Measurements from ENCODE around the gene CDC42EP4.

CDC42EP4 gene, protein sequence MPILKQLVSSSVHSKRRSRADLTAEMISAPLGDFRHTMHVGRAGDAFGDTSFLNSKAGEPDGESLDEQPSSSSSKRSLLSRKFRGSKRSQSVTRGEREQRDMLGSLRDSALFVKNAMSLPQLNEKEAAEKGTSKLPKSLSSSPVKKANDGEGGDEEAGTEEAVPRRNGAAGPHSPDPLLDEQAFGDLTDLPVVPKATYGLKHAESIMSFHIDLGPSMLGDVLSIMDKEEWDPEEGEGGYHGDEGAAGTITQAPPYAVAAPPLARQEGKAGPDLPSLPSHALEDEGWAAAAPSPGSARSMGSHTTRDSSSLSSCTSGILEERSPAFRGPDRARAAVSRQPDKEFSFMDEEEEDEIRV

DNA sequence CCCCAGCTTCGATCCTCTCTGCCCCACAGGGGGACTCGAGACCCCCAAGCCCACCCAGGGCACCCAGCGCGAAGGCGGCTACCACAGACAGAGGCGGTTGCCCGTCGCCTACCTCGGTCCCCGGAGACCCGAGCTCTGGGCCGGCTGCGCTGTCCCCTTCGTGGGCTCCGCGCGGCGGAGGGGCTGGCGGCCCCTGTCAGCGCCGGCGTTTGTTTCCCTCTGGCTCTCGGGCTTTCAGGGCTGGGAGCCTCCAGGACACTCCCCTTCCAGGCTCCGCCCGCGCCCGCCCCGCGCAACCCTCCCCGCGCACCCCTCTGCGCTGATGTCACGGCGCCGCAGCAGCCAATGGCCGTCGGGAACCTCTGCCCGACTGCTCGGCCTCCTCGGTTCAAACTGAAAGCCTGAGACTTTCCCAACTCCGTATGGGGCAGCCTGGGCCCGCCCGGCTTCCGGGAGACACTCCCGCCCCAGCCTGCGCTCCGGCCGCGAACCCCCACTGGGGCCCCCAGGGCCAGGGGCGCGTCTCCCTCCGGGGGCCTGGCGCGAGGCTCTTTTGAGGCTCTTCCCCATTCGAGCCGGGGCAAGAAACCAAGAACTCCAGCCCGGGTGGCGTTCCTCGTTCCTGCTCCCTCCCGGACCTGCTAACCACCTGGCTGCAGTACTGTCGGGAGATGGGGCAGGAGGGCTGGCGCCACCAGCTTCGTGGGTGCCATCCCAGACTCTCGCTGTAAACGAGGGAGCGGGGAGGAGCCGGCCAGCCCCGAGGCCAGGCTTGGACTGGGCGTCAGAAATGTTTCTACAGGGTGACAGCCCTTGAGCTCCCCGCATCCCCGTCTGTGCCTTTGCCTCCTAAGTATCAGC is at the start of gene CDC42EP4:
TSS of gene CDC42EP4 (minus strand) at position 221 of the 861 bp plus-strand sequence. CDS start 25,501 bp downstream, outside the sequence.
- in situ Hi-C loops (cut with MboI; ENCODE audit: low sequenced_read_pairs), result no loop called here

DNA sequence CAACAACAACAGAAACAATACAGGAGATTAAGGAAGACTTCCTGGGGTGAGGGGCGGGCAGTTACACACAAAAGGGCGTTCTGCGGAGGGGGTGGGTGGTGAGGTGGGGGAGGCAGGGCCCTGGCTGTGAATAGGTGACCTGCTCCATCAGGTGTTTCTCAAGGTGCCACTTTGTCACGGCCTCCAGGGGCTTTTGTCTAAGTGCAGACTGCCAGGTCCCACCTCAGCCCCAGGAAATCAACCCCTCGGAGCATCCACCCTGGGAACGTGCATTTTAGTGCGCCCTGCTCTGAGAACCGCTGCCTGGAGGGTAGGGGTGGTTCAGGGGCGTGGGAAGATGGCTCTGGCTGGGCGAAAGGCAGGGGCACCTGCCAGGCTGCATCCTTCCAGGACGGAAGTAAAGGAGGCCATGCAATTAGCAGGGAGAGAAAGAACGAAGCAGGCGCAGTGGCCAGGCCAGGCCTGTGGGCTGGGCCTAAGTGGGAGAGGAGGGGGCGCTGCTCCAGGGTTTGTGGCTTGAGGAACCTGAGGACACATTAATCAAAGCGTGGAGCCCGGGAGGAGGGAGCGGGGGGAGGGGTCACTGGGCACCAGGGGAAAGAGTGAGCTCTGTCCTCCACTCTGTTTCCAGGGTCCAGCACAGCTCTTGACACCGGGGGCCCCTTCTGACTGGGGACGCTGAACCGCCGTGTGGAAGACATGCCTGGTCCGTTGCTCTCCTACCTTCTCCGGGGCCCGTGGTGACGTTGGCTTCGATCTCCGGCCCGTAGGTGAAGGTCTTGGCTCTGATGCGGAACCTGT is 49.4 kb upstream of the CDC42EP4 start:
- in situ Hi-C loops (cut with MboI; ENCODE audit: low sequenced_read_pairs), result no loop called here

DNA sequence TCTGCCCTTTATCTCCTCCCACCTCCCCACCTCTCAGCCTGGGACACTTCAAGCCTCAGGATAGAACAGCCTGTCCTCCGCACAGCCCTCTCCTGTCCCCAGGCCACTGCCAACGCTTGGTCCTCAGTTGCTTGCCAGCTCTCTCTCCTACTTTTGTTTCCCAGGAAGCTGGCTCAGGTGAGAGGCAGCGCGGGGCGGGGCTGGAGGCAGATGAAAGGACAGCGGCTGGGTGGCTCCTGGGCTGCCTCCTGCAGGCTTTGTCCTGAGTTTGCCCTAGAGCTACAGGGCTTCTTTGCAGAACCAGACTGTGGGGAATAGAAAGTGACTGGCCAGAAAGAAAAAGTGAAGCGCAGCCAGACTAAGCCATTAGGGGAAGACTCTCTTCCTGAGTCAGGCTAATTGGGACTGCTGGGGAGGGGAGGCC is 48.2 kb upstream of the CDC42EP4 start:
- in situ Hi-C loops (cut with MboI; ENCODE audit: low sequenced_read_pairs), result no loop called here

DNA sequence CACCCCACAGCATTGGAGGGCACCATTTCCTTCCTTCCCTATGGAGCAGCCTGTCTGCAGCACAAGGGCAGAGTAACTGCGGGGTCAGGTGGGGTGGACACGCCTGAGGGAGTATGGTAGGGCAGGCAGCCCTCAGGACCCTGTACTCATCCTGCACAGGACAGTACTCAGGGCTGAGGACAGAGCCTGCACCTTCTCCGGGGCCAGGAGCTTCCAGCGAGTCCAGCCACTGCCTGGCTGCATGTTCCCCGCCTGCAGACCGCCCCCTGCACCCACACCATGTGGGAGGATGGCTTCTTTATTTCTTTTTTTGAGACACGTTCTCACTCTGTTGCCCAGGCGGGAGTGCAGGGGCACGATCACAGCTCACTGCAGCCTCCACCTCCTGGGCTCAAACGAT is 47.6 kb upstream of the CDC42EP4 start:
- in situ Hi-C loops (cut with MboI; ENCODE audit: low sequenced_read_pairs), result no loop called here

DNA sequence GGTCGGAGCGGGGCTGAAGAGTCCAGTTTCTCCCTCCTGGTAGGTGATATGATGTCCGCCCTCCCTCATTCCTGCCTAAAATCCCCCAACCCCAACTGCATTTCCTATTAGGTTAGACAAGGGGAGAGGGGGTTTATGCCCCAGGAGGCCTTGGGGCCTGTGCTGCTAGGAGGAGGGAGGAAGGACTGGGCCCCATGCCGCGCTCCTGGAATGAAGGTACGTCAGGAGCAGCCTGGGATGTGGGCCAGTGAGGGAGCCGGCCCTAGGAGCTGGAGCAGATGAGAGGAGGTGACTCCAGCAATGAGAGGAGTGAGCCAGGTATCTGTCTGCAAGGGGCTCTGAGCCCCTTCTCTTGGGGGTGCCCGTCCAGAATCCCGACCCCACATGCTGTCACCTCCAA is 46.9 kb upstream of the CDC42EP4 start:
- in situ Hi-C loops (cut with MboI; ENCODE audit: low sequenced_read_pairs), result no loop called here

DNA sequence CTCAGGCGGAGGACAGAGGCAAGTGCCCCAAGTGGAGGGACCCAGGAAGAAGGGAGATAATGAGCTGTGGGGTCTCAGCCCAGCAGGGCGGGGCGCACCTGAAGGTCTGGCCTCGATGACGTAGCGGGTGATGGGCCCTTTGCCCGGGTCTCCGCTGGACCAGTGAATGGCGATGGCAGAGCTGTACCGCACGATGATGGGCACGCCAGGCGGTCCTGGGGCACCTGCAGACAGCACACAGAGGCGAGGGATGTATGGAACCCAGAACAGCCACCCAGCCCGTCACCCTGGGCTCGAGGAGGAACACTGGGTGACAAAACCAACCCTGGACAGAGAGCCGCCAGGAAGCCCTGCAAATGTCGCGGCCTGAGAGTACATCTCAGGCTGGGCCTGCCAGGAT is 46.2 kb upstream of the CDC42EP4 start:
- in situ Hi-C loops (cut with MboI; ENCODE audit: low sequenced_read_pairs), result no loop called here

DNA sequence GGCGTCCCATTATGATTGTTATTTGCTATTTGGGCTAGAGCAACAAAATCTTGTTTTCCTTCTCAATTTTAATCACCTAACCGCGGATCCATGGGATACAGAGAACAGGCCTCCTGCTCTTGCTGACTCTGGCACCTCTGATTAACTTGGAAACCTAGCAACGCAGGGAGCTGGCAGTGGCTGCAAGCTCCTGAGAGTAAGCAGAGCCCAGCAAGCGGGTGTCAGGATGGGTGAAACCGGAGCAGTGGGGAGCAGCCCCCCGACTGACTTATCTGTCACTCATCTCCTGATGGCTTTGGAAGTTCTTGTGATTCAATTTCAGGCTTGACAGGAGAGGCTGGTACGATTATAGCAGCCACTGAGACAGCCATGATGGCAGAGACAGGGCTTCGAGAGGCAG is 45.5 kb upstream of the CDC42EP4 start:
- in situ Hi-C loops (cut with MboI; ENCODE audit: low sequenced_read_pairs), result no loop called here

DNA sequence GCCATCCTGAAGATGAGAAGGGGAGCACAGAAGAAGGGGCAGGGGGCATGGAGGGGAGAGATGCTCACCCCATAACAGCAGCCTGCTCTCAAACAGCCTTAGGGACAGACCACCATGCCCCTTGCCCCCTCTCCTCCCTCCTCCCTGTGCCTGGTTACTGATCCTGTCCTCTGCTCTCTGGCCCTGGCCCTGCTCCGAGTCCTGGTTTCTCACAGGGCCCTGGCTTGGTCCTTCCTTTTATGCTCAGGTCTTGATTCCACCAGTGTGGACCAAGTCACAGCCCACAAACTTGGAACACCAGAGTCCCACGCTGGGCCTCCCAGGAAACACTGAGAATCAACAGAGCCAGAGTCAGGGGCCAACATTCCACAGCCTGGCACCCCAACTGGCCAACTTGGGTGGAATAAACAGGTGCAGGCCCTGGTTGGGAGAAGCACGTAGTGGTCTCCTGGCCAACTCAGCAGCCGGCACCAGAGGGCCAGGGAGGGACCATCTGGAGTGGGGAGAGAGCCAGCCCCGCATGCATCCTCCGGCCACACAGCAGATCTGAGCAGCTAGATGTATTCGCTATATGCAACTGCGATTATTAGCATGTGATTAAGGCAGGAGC is 44.9 kb upstream of the CDC42EP4 start:
- in situ Hi-C loops (cut with MboI; ENCODE audit: low sequenced_read_pairs), result no loop called here

DNA sequence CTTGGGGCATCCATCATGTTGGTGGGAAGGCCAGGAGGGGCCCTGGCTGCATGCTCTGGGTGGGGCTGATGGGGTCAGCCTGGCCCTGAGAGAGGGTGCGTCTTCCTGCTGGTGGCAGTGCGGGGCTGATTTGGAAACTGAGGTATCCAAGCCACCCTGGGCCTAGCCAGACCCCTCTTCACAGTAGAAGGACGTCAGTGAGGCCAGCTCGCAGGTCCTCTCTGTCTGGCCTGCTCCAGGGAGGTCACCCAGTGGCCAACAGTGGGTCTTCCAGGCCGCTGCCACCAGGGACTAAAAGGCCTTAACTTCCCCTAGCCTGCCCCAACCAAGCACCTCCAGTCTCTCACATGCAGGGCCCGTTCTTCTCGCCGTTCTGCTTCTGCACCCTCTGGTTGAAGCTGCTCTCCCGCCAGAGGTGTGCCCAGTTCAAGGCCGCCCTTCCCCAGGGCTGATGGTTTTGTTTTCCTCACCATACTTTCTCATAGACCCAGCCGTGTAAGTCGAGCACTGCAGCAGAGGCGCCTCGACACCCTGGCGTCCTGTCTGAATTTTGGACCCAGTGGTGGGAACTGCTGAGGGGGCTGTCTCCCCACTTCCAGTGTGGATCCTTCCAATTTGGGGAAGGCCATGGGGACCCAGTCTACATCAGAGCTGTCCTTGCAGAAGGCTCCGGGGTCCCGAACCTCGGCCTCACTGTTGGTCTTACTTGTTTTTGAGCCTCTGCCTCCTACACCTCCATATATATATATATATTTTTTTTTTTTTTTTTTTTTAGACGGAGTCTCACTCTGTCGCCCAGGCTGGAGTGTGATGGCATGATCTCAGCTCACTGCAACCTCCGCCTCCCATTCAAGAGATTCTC is 42.9 kb upstream of the CDC42EP4 start:
- in situ Hi-C loops (cut with MboI; ENCODE audit: low sequenced_read_pairs), result no loop called here

DNA sequence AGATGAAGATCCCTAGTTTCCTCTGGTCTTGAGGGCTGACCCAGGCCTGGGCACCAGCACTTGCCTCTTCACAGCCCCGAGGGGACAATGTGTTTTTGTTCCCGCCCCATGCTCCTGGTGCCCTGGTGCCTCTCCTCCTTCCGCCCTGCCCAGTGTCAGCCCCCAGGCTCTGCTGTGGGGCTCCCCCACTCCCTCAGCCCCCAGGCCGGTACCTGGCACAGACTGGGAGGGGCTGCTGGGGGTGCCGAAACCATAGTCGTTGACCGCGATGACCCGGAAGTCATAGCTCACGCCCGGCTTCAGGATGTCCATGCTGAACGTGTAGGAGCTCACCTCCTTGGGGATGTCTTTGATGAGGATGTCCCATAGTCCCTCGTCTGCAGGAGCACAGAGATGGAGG is 40.5 kb upstream of the CDC42EP4 start:
- in situ Hi-C loops (cut with MboI; ENCODE audit: low sequenced_read_pairs), result no loop called here

DNA sequence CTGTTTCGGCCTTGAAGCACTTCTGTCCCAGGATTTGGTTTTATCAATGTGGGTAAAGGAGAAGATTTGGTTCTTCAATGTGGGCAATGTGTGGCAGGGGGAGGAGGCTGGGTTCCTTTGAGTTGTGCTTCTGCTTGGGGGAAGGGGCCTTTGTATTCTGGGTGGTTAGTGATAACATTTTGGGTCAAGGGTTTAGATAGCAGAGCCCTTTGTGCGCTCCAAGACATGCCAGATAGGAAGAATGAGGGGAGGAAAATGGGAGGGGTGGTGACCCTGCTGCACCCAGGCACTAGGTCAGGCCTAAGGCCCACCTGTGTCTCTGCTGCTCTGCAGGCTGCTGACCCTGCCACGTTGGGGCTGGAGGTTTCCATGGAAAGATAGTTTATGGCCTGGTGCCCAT is 40.0 kb upstream of the CDC42EP4 start:
- in situ Hi-C loops (cut with MboI; ENCODE audit: low sequenced_read_pairs), result no loop called here

DNA sequence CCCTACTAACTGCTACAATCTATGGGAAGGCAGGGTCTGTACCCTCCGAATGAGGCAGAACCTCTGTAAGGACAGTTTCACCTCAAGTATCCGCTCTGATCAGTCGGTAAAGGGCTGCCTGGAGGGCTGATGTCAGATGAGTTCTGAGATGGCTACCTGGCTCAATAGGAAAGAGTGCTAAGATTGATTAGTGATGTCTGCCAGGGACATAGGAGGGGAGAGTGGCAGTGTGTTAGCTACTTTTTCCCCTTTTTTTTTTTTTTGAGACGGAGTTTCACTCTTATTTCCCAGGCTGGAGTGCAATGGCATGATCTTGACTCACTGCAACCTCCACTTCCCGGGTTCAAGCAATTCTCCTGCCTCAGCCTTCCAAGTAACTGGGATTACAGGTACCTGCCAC is 39.1 kb upstream of the CDC42EP4 start:
- in situ Hi-C loops (cut with MboI; ENCODE audit: low sequenced_read_pairs), result no loop called here

DNA sequence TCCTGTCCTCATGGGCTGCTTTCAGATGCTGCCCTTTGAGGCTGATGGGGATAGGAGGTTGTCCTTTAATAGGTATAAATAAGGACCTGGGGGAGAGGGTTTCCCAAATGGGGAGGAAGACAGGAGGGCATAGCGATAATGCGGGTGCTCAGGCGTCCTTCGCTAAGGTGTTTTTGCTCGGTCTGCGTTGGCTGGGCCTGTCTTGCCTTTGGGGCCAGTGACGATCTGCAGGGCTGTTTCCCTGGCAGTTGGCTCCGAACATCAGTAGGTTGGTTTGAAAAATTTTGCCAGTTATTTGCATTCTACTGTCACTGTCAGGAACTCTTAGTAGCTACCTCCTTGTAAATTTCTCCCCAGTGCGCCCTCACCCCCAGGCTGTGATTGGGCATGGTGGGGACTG is 37.8 kb upstream of the CDC42EP4 start:
- in situ Hi-C loops (cut with MboI; ENCODE audit: low sequenced_read_pairs), result no loop called here

DNA sequence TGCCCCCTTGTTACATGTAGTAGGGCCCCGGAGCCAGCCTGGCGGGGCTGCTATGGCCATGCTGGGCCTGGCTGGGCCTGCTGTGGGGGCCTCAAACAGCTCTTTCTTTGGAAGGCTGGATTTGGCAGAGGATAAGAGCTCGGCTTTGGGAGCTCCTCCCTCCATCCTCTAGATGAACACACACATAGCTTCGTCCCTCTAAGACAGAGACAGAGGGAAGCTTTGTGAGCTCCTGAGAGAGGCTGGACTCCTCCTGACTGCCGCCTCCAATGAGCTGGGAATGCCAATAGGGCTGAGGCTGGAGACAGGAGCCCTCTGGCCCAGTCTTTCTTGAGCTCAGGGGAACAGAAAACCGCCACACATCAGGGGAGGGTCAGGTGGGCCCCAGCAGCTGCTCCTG is 37.3 kb upstream of the CDC42EP4 start:
- in situ Hi-C loops (cut with MboI; ENCODE audit: low sequenced_read_pairs), result no loop called here

DNA sequence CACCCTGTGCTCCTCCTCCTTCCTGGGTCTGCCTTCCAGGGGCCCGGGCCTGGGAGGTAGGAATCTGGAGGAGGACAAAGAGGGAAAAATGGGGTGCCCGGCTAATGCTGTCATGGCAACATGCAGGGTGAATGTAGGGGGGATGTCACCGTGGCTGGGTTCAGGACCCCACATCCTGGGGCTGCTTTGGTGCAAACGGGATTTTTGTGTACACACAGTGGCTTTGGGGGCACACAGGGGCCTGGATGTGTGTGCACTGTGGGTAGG is 37.0 kb upstream of the CDC42EP4 start:
- in situ Hi-C loops (cut with MboI; ENCODE audit: low sequenced_read_pairs), result no loop called here

DNA sequence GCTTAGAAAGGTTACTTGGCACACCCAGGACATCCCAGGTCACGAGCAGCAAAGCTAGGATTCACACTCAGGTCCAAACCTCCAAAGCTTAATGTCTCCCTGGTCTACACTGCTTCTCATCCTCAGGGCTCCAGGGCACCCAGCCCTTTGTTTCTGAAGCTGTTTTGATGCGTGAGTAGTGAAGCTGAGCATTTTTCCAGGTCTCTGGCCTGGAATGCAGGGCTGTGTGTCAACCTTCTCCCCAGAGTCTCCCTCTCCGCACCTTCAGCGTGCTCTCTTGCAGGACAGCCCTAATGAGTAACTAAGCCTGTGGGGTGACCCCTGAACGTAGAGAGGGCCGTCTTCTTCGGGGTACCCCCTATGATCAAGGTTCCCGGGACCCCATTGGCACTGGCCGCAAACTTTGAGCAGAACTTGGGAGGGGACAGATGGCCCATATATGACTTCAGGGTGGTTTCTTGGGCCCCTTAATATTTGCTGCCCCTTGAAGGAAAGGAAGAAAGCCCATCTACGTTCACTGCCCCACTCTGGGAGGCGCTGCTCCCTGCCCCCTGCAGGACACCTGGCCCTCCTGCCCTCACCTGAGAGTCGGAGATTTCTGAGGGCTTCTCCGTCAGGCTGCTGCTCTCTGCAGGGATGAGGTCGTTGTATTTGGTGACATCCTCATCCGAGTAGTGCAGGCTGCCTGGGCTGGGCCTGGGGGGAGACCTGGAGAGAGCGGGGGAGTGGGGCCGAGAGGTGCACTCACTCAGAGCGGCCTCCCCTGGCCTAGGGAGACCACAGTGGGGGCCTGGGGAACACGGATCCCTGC is 36.4 kb upstream of the CDC42EP4 start:
- in situ Hi-C loops (cut with MboI; ENCODE audit: low sequenced_read_pairs), result no loop called here

DNA sequence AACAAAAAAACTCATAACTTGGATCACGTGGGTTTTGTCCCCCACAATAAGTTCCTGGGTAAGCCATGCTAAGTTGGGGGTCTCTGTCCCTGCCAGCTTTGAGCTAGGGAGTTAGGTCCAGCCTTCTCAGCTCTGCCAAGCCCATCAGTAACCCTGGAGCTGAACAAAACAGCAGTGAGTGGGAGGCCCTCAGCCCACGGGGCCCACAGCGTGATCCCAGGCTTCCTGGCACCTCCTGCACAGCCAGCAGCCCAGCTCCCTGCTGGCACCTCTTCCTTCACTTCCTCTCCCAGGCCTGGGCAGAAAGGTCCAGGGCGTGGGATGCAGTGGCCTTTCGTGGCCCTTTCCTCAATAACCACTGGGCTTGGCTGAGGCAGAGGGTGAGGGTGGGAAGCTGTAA is 35.5 kb upstream of the CDC42EP4 start:
- in situ Hi-C loops (cut with MboI; ENCODE audit: low sequenced_read_pairs), result no loop called here

DNA sequence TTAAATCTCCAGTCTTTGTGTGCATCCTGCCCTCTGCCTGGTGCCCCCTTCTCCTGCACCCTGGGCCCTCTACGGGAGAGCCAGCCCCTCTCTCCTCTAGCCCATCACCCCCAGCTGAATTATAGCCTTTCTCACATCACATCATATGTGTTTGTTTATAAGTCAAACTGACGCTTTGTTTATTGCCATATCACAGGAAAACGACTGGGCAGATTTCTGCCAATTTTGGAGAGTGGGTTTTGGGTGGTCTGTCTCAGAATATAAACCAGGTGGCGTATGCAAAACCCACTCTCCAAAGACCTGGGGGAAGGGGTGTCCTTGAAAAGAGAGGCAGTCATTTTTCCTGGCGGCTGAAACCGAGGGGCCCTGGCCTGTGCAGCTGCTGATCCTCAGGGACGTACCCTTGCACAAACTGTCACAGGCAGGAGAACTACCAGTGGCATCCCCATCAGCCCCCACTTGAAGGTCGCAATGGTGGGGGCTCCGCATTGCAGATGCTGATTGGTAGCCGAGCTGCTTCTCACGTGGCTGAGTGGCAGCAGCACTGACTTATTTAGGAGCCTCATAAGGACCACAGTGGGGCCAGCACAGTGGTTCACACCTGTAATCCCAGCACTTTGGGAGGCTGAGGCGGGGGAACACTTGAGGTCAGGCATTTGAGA is 34.8 kb upstream of the CDC42EP4 start:
- in situ Hi-C loops (cut with MboI; ENCODE audit: low sequenced_read_pairs), result no loop called here

Measured in hTERT RPE-1 (cell line).